ENCODE results near the gene RUNX2.

The RUNX2 gene

GRCh38 chr6:45441851-45442453 is 113.8 kb downstream of the RUNX2 start:
- Mint-ChIP-seq H3K4me1 (ENCODE audit: low read depth) (peaks cover 91% of the 10 kb centered on the region), H3K9me3 (no peaks in the 10 kb centered on the region), H3K4me3 (no peak overlapping the region), H3K27ac (peak overlapping the region; percentile 87), H3K27me3 (no peaks in the 10 kb centered on the region), H3K36me3 (ENCODE audit: low read depth) (peaks cover 100% of the 10 kb centered on the region)
- no peak for DNase-seq

GRCh38 chr6:45442716-45443115 is 114.6 kb downstream of the RUNX2 start:
- peaks cover 99% of the 10 kb centered on the region for H3K36me3 Mint-ChIP-seq (ENCODE audit: low read depth)
- no peaks in the 10 kb centered on the region for H3K9me3 Mint-ChIP-seq
- peaks cover 89% of the 10 kb centered on the region for H3K4me1 Mint-ChIP-seq (ENCODE audit: low read depth)
- DNase-seq: no peak
- H3K4me3 Mint-ChIP-seq: no peak overlapping the region
- peak overlapping the region; percentile 87 for H3K27ac Mint-ChIP-seq
- no peaks in the 10 kb centered on the region for H3K27me3 Mint-ChIP-seq

- no peak for DNase-seq
- Mint-ChIP-seq H3K36me3 (ENCODE audit: low read depth) (peaks cover 99% of the 10 kb centered on the region), H3K9me3 (no peaks in the 10 kb centered on the region), H3K4me3 (peak overlapping the region; percentile 48), H3K27me3 (no peaks in the 10 kb centered on the region), H3K4me1 (ENCODE audit: low read depth) (peaks cover 88% of the 10 kb centered on the region), H3K27ac (peak overlapping the region; percentile 94)
Measured at GRCh38 chr6:45445364-45445748, 117.2 kb downstream of the RUNX2 start.

GRCh38 chr6:45445749-45446549 is 117.8 kb downstream of the RUNX2 start:
- DNase-seq: no peak
- peak overlapping the region; percentile 48 for H3K4me3 Mint-ChIP-seq
- peaks cover 99% of the 10 kb centered on the region for H3K36me3 Mint-ChIP-seq (ENCODE audit: low read depth)
- H3K27ac Mint-ChIP-seq: peak overlapping the region; percentile 94
- no peaks in the 10 kb centered on the region for H3K9me3 Mint-ChIP-seq
- no peaks in the 10 kb centered on the region for H3K27me3 Mint-ChIP-seq
- H3K4me1 Mint-ChIP-seq (ENCODE audit: low read depth): peaks cover 90% of the 10 kb centered on the region

GRCh38 chr6:45447005-45447404 is 118.9 kb downstream of the RUNX2 start:
- Mint-ChIP-seq H3K9me3 (no peaks in the 10 kb centered on the region), H3K4me3 (no peak overlapping the region), H3K4me1 (ENCODE audit: low read depth) (peaks cover 90% of the 10 kb centered on the region), H3K27ac (no peak overlapping the region), H3K36me3 (ENCODE audit: low read depth) (peaks cover 99% of the 10 kb centered on the region), H3K27me3 (no peaks in the 10 kb centered on the region)
- no peak for DNase-seq

- Mint-ChIP-seq H3K4me3 (no peak overlapping the region), H3K9me3 (no peaks in the 10 kb centered on the region), H3K27ac (peak overlapping the region; percentile 19), H3K27me3 (no peaks in the 10 kb centered on the region), H3K4me1 (ENCODE audit: low read depth) (peaks cover 89% of the 10 kb centered on the region), H3K36me3 (ENCODE audit: low read depth) (peaks cover 97% of the 10 kb centered on the region)
- no peak for DNase-seq
Measured at GRCh38 chr6:45447716-45448115, 119.6 kb downstream of the RUNX2 start.

- Mint-ChIP-seq H3K27ac (peak overlapping the region; percentile 41), H3K27me3 (no peaks in the 10 kb centered on the region), H3K36me3 (ENCODE audit: low read depth) (peaks cover 94% of the 10 kb centered on the region), H3K4me3 (no peak overlapping the region), H3K4me1 (ENCODE audit: low read depth) (peaks cover 89% of the 10 kb centered on the region), H3K9me3 (no peaks in the 10 kb centered on the region)
- DNase-seq: no peak
Measured at GRCh38 chr6:45448417-45449389, 120.6 kb downstream of the RUNX2 start.

- Mint-ChIP-seq H3K36me3 (ENCODE audit: low read depth) (peaks cover 90% of the 10 kb centered on the region), H3K27ac (no peak overlapping the region), H3K9me3 (no peaks in the 10 kb centered on the region), H3K27me3 (no peaks in the 10 kb centered on the region), H3K4me3 (no peak overlapping the region), H3K4me1 (ENCODE audit: low read depth) (peaks cover 84% of the 10 kb centered on the region)
- no peak for DNase-seq
Measured at GRCh38 chr6:45450132-45450531, 122.0 kb downstream of the RUNX2 start.

GRCh38 chr6:45450831-45451230 is 122.7 kb downstream of the RUNX2 start:
- Mint-ChIP-seq H3K9me3 (no peaks in the 10 kb centered on the region), H3K27ac (no peak overlapping the region), H3K36me3 (ENCODE audit: low read depth) (peaks cover 86% of the 10 kb centered on the region), H3K27me3 (no peaks in the 10 kb centered on the region), H3K4me1 (ENCODE audit: low read depth) (peaks cover 77% of the 10 kb centered on the region), H3K4me3 (no peak overlapping the region)
- DNase-seq: no peak

GRCh38 chr6:45454008-45454911 is 126.1 kb downstream of the RUNX2 start:
- H3K4me1 Mint-ChIP-seq (ENCODE audit: low read depth): peaks cover 55% of the 10 kb centered on the region
- no peak overlapping the region for H3K27ac Mint-ChIP-seq

GRCh38 chr6:45455408-45455807 is 127.3 kb downstream of the RUNX2 start:
- H3K27me3 Mint-ChIP-seq: no peaks in the 10 kb centered on the region
- no peak overlapping the region for H3K27ac Mint-ChIP-seq
- no peak overlapping the region for H3K4me3 Mint-ChIP-seq
- peaks cover 45% of the 10 kb centered on the region for H3K4me1 Mint-ChIP-seq (ENCODE audit: low read depth)
- DNase-seq: no peak
- peaks cover 58% of the 10 kb centered on the region for H3K36me3 Mint-ChIP-seq (ENCODE audit: low read depth)
- H3K9me3 Mint-ChIP-seq: no peaks in the 10 kb centered on the region

More at GRCh38 chr6:45454008-45454911, 126.1 kb downstream of the RUNX2 start:
- Mint-ChIP-seq H3K27me3 (no peaks in the 10 kb centered on the region), H3K36me3 (ENCODE audit: low read depth) (peaks cover 69% of the 10 kb centered on the region), H3K9me3 (no peaks in the 10 kb centered on the region), H3K4me3 (no peak overlapping the region)
- DNase-seq: no peak

- H3K4me3 Mint-ChIP-seq: no peak overlapping the region
- no peaks in the 10 kb centered on the region for H3K9me3 Mint-ChIP-seq
- no peaks in the 10 kb centered on the region for H3K27me3 Mint-ChIP-seq
- DNase-seq: no peak
- peaks cover 32% of the 10 kb centered on the region for H3K4me1 Mint-ChIP-seq (ENCODE audit: low read depth)
- H3K36me3 Mint-ChIP-seq (ENCODE audit: low read depth): peaks cover 43% of the 10 kb centered on the region
- H3K27ac Mint-ChIP-seq: no peak overlapping the region
Measured at GRCh38 chr6:45457141-45457540, 129.0 kb downstream of the RUNX2 start.

- Mint-ChIP-seq H3K4me1 (ENCODE audit: low read depth) (peaks cover 36% of the 10 kb centered on the region), H3K27me3 (no peaks in the 10 kb centered on the region), H3K4me3 (no peak overlapping the region), H3K36me3 (ENCODE audit: low read depth) (peaks cover 47% of the 10 kb centered on the region), H3K9me3 (no peaks in the 10 kb centered on the region), H3K27ac (no peak overlapping the region)
- DNase-seq: no peak
Measured at GRCh38 chr6:45458672-45459071, 130.5 kb downstream of the RUNX2 start.

GRCh38 chr6:45460166-45460565 is 132.0 kb downstream of the RUNX2 start:
- no peak for DNase-seq
- Mint-ChIP-seq H3K9me3 (no peaks in the 10 kb centered on the region), H3K27ac (no peak overlapping the region), H3K27me3 (no peaks in the 10 kb centered on the region), H3K4me1 (ENCODE audit: low read depth) (peaks cover 35% of the 10 kb centered on the region), H3K4me3 (no peak overlapping the region), H3K36me3 (ENCODE audit: low read depth) (peaks cover 45% of the 10 kb centered on the region)
